NCI-H345 treated with DMSO at 0.1 percent for 48 hours (cell line): Measurements from ENCODE around the gene STARD13.
"Not testable (repeated sequence)": the region's sequence is repeated elsewhere in the genome, so short reads cannot be mapped to it uniquely, and the experiment has no call there.

Experiments used
- DNase-seq: peaks from one replicate; lab custom pipeline; 2025; ENCODE audit not compliant: unreplicated experiment; lab: John Stamatoyannopoulos, UW

Gene STARD13

DNA sequence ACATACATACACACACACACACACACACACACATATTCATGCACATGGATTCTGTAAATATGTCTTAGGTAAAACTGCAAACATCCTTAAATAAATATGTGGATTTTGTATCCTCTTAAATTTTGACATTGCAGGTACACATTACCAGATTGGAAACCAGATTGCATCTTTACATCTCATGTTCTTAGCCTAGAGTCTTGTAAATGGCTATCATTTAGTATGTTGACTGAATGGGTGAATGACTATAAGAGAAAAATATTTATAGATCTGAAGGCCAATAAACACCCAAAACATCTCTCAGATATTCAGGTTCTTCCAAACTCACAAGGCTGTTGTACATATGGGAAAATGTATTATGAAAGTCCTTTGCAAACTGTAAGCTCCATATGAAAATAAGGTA, 104.3 kb downstream of the STARD13 start:
- no peak for DNase-seq

DNA sequence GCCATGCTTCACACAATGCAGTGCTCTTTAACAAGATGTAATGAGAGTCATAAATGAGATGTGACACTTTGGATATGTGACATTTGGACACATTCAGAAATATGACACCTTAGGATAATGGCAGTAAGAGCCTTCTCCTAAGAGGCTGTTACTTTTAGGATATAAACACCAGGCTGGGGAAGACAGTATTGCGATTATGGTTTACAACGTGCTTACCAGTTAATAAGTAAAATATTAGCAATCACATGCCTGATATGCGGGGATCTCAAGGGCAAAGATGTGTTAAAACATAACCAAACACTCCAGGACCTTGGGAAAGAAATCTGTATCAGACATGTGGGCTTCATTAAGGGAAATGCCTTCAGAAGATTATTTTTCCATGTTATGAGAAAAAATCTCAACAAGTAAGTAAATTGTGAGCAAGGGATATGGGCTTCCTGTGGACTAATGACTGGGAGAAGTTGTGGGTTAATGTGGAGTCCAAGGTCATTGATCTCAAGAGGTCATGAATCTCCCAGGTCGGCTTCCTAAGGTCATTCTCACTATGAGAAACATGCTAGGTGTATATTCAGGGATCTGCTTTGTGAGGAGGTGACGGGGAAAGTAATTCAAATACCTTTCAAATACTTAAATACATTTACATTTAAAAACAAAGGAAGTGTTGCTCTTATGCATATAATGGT, 105.3 kb downstream of the STARD13 start:
- no peak for DNase-seq

- DNase-seq = no peak
Measured at GRCh38 chr13:33179463-33179862, 106.1 kb downstream of the STARD13 start.

- no peak for DNase-seq
Measured at GRCh38 chr13:33178209-33178840, 107.2 kb downstream of the STARD13 start.

- DNase-seq = not testable (repeated sequence)
Measured at GRCh38 chr13:33177340-33178208, 108.0 kb downstream of the STARD13 start.

DNA sequence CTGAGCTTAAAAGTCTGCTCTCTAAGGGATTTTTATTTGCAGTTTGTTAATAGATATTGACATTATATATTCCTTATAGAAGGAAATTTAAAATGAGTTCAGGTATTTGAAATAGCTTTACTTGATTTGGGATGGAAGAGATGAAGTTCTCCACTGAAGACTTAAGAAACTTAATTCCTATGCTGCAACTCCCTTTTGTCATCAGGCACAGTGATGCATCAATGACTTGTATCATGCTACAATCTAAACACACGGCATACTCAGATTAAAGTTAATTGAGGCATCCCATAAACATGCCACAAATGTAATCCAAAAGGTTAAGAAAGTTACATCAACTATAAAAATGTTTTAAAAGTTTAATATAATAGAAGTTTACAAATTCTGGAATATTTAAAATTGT, 109.0 kb downstream of the STARD13 start:
- no peak for DNase-seq

DNA sequence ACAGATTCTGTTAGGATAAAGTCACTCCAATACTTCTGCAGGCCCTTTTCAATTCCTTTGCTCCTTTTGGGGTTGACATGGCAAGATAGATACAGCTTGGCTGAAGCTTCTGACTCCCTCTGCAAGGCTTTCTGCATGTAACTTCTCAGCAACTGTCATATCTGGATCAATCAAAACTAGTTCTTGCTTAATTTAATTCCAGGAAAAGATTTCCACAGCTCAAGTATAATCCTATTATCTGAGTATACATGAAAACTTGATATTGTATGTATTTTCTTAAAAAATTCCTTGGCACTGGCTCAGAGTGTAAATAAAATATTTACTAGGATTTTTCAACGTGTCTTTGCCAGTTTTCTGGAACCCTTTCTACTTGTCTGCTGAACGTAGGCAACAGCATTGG, 109.6 kb downstream of the STARD13 start:
- DNase-seq = no peak

DNA sequence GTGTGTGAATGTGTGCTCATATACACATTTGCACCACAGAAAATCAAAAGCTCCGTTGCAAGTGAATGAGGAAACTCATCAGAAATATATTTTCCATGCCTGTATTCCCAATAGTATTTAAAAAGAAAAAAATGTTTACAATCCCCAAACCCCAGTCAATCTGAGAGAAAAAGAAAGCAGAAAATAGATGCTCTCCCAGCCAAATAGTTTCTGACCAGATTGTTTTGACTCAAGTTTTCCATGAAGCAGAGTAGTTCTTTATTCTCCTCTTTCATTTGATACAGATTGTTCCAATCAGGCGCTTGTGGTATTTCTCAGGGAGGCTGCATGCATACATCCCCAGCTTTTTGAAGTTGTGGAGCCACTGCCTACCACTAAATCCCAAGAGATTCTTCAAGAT, 110.6 kb downstream of the STARD13 start:
- no peak for DNase-seq

GRCh38 chr13:33174491-33174890, 111.1 kb downstream of the STARD13 start:
- no peak for DNase-seq

DNA sequence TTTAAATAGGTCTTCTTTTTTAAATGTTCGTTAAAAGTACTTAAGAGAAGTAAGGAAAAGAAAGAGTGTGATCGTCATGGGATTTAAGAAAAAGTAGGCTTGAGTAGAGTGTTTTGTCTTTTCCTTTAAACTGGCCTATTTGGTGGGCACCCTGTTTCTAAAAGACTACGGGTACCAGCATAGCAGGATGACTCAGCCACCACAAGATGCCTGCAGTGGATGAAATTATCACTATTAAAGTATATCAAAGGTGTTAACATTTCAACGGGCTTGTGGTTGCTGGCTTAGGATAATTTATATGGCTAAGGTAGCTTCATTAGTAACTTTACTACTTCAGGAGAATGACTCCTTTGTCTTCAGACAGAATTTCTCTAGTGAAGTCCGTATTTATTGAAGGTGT, 112.6 kb downstream of the STARD13 start:
- no peak for DNase-seq

- DNase-seq = no peak
Measured at GRCh38 chr13:33172400-33172799, 113.2 kb downstream of the STARD13 start.

DNA sequence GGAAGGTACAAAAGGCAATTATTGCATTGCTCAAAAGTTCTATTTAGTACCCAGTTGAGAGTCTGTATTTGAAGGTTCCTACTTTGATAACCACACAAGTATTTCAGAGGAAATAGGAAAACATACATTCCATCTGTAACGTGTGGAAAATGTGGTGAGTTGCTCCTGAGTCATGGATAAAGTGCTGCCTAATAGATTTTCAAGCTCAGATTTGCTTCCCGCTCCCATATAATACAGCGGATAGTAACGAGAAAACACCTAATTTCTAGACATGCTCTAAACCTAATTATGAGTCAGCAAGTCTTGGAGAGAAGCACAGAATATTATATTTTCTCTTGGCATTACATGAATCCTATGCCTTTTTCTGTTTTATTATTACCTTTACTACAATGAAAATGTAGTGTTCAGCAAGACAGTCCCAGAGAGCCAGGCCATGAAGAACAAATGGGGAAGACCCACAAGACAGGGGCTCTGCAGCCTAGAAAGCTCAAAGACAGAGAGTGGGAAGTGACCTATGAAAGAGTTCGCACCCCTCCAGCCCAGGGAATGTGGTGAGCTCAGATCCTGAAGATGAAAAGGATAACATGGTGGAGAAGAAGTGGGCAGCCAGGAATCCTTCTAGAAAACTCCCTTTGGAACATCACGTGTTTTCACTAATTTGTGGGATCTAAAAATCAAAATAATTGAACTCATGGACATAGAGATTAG, 116.1 kb downstream of the STARD13 start:
- no peak for DNase-seq

DNA sequence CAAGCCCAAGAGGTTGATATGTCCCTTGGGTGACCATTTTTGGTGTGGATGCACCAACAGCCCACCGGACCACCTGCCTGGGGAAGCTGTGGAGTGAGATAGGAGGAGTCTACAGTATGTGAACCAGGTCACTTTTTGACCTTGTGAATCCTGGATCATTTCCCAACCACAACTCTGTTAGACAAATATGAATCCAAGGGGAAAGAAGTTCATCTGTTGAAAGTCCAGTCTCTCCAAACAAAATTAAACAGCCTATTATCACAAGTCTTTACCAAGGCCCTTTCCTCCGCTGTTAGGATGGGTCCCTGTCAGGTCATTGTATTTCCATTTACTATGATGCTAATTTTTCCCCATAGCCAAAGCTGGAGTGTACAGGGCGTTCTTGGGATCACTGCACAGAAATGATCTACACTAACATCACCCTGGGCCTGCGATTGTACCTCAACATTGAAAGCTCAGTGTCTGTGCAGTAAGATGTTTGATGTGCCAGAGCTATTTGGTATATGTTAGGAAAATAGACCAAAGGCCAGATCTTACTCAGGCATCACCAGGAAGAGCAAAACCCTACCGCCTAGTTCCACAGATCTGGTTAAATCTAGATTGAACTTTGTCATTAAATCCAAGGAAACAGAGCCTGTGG, 117.1 kb downstream of the STARD13 start:
- no peak for DNase-seq

GRCh38 chr13:33167491-33167890, 118.1 kb downstream of the STARD13 start:
- no peak for DNase-seq

GRCh38 chr13:33165787-33166186, 119.8 kb downstream of the STARD13 start:
- no peak for DNase-seq

GRCh38 chr13:33164331-33164730, 121.2 kb downstream of the STARD13 start:
- DNase-seq = no peak

- DNase-seq = not testable (repeated sequence)
Measured at GRCh38 chr13:33162725-33163124, 122.8 kb downstream of the STARD13 start.

DNA sequence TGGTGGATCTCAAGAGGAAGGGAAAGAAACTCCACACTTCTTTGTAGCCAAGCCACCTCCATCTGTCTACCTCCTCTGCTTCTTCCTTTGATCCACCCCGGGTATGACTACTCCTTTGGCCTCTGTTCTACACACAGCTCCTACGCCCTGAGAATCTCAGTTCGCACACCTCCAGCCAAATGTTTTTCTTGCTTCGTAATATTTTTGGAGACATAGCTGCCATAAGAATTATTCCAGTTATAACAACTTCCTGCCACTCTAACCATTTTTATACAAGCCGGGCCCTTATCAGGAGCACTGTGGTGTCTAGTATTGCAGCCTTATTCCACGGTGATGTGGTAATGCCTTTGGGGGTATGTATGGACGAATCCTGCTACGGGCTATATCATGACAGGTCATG, 126.7 kb downstream of the STARD13 start:
- no peak for DNase-seq

DNA sequence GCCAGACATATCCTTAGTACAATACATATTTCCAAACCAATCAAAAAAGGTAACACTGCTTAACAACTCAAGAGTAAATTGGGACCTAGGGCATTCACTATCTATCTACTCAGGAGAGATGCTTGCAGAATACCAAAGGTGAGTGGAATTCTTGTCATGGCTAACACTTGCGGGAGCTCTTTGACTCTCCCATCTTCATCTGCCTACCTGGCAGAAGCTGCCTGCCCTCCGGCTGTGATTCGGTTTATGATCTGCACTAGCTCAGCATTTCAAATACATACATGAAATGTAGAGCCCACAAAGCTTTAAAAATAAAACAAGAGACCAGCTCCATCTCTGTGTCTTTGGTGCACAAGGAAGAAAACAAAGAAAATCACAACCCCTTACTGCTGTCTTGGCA, 127.3 kb downstream of the STARD13 start:
- no peak for DNase-seq

- DNase-seq = no peak
Measured at GRCh38 chr13:33154911-33155310, 130.6 kb downstream of the STARD13 start.
